SH-SY5Y (cell line): ENCODE data around the gene GDF15.

Experiments
- GATA2 ChIP-seq: IDR thresholded peaks from 2 replicates; pipeline ENCODE4 v1.6.1; 2011; ENCODE audit warnings: mild to moderate bottlenecking, low read depth, low read length
- GATA3 ChIP-seq: IDR thresholded peaks from 2 replicates; pipeline ENCODE4 v1.6.1; 2011; ENCODE audit warnings: low read depth, mild to moderate bottlenecking, low read length, moderate library complexity

GRCh38 chr19:18339723-18340122 is 46.2 kb upstream of the GDF15 start:
- no peak for TF ChIP-seq GATA3
- no peak for TF ChIP-seq GATA2
